Measurements from ENCODE around the gene DERL3.

Gene DERL3

DNA sequence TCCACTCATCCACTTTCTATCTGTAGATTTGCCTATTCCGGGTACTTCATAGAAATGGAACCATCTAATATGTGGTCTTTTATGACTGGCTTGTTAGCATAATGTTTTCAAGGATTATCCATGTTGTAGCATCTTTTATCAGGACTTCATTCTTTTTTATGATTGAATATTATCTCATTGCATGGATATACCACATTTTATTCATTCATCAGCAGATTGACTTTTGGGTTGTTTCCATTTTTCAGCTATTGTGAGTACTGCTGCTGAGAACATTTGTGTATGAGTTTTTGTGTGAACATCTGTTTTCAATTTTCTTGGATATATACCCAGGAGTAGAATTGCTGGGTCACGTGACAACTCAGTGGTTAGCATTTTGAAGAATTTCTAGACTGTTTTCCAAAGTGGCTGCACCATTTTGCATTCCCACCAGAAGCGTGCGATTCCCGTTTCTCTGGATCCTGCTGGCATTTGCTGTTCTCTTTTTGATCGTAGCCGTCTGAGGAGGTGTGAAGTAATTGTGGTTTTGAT is 8.9 kb downstream of the DERL3 start:
- TF ChIP-seq SIN3A (IDR thresholded peaks at IDR 0.05; ENCODE audit: borderline replicate concordance, insufficient read depth, low read length) (no peak), TAF1 (IDR thresholded peaks at IDR 0.05; ENCODE audit: borderline replicate concordance, insufficient read depth, low read length) (no peak), FOXP2 (optimal IDR thresholded peaks at IDR 0.05; ENCODE audit: borderline replicate concordance, extremely low read depth, extremely low read length, insufficient read depth) (no peak), POLR2AphosphoS5 (IDR thresholded peaks at IDR 0.05; ENCODE audit: low read depth, low read length) (no peak), REST (IDR thresholded peaks at IDR 0.05; ENCODE audit: insufficient read depth in 1 of 2, low read depth in 2 of 2, low read length in 2 of 2) (no peak)

GRCh38 chr22:23828800-23829680 is 9.8 kb downstream of the DERL3 start:
- TF ChIP-seq REST (IDR thresholded peaks at IDR 0.05; ENCODE audit: insufficient read depth in 1 of 2, low read depth in 2 of 2, low read length in 2 of 2) = no peak
- TF ChIP-seq TAF1 (IDR thresholded peaks at IDR 0.05; ENCODE audit: borderline replicate concordance, insufficient read depth, low read length) = no peak
- TF ChIP-seq FOXP2 (optimal IDR thresholded peaks at IDR 0.05; ENCODE audit: borderline replicate concordance, extremely low read depth, extremely low read length, insufficient read depth) = no peak
- no peak for TF ChIP-seq SIN3A (IDR thresholded peaks at IDR 0.05; ENCODE audit: borderline replicate concordance, insufficient read depth, low read length)
- no peak for TF ChIP-seq POLR2AphosphoS5 (IDR thresholded peaks at IDR 0.05; ENCODE audit: low read depth, low read length)

GRCh38 chr22:23827351-23827995 is 11.3 kb downstream of the DERL3 start:
- TF ChIP-seq SIN3A (IDR thresholded peaks at IDR 0.05; ENCODE audit: borderline replicate concordance, insufficient read depth, low read length) = no peak
- TF ChIP-seq POLR2AphosphoS5 (IDR thresholded peaks at IDR 0.05; ENCODE audit: low read depth, low read length) = no peak
- no peak for TF ChIP-seq TAF1 (IDR thresholded peaks at IDR 0.05; ENCODE audit: borderline replicate concordance, insufficient read depth, low read length)
- no peak for TF ChIP-seq REST (IDR thresholded peaks at IDR 0.05; ENCODE audit: insufficient read depth in 1 of 2, low read depth in 2 of 2, low read length in 2 of 2)
- no peak for TF ChIP-seq FOXP2 (optimal IDR thresholded peaks at IDR 0.05; ENCODE audit: borderline replicate concordance, extremely low read depth, extremely low read length, insufficient read depth)

- TF ChIP-seq FOXP2 (optimal IDR thresholded peaks at IDR 0.05; ENCODE audit: borderline replicate concordance, extremely low read depth, extremely low read length, insufficient read depth) (no peak), SIN3A (IDR thresholded peaks at IDR 0.05; ENCODE audit: borderline replicate concordance, insufficient read depth, low read length) (no peak)
These were observed 12.1 kb downstream of the DERL3 start for GRCh38 chr22:23826510-23827350.
